IMR-90 (cell line): ENCODE data around the gene EVA1C. TPM values are rescaled to one million over a fixed set of nuclear protein-coding genes. Genes with fewer than 3 reads are reported as not detected.

ENCODE experiments used
- ATAC-seq: fragments of 200-7000 bp; cut with Tn5 transposase; 2 replicates; pipeline ENCODE4 v1.9.1; 2020; ENCODE audit warnings: low read depth, mild to moderate bottlenecking, moderate library complexity
- Bru-seq: library from RNA; stranded (reverse); fragments of 400-500 nt; gene quantifications from one replicate; lab custom pipeline; 2021; lab: Mats Ljungman, UMichigan
- BruChase-seq, 2 experiments: library from RNA; stranded (reverse); fragments of 400-500 nt; gene quantifications; one replicate each; lab custom pipeline; 2021; lab: Mats Ljungman, UMichigan
- BruUV-seq: library from RNA; stranded (reverse); fragments of 400-500 nt; replicated peaks from 2 replicates; lab custom pipeline; 2021; lab: Mats Ljungman, UMichigan
- CTCF ChIA-PET: fragments of 300-600 bp; formaldehyde crosslinking; extraction: SDS; loops from one replicate; lab custom pipeline; 2021; ENCODE audit warnings: antibody characterized with exemption; lab: Yijun Ruan, JAX
- POLR2A ChIA-PET: fragments of 300-600 bp; sonication (Branson Sonifier 250); formaldehyde crosslinking; loops from one replicate; lab custom pipeline; 2022; ENCODE audit warnings: antibody characterized with exemption; ENCODE audit not compliant: unreplicated experiment; lab: Charles Lee
- DNase-seq: peaks from one replicate; pipeline ENCODE4 v3.0.0; 2013
- H2AFZ ChIP-seq: replicated peaks from 2 replicates; pipeline ENCODE3; 2013; ENCODE audit warnings: low read length, mild to moderate bottlenecking; ENCODE audit not compliant: poor library complexity
- H2AK5ac ChIP-seq: 2 replicates; pipeline ENCODE4 v1.6.1; 2013; ENCODE audit warnings: low read depth, low read length, inconsistent platforms
- H2AK9ac ChIP-seq: replicated peaks from 2 replicates; pipeline ENCODE3; 2013; ENCODE audit warnings: mild to moderate bottlenecking, low read depth, low read length, moderate library complexity; ENCODE audit not compliant: poor library complexity
- H2BK120ac ChIP-seq: 2 replicates; pipeline ENCODE4 v1.6.1; 2013; ENCODE audit warnings: low read depth, low read length, inconsistent platforms
- H2BK15ac ChIP-seq: 3 replicates; pipeline ENCODE4 v1.6.1; 2013; ENCODE audit warnings: low read depth, low read length, inconsistent platforms
- H2BK20ac ChIP-seq: 2 replicates; pipeline ENCODE4 v1.6.1; 2013; ENCODE audit warnings: low read depth, mild to moderate bottlenecking, inconsistent platforms, low read length, moderate library complexity
- H2BK5ac ChIP-seq: 2 replicates; pipeline ENCODE4 v1.6.1; 2013; ENCODE audit warnings: mild to moderate bottlenecking, low read depth, low read length, inconsistent platforms; ENCODE audit not compliant: poor library complexity, severe bottlenecking
- H3K14ac ChIP-seq: replicated peaks from 2 replicates; pipeline ENCODE4 v1.6.1; 2013; ENCODE audit warnings: low read depth, low read length, inconsistent platforms
- H3K18ac ChIP-seq: 2 replicates; pipeline ENCODE4 v1.6.1; 2013; ENCODE audit warnings: low read depth, low read length, control low read depth
- H3K23ac ChIP-seq: 2 replicates; pipeline ENCODE4 v1.6.1; 2013; ENCODE audit warnings: low read depth, low read length, inconsistent platforms
- H3K27ac ChIP-seq: 2 replicates; pipeline ENCODE4 v1.5.1; 2013; ENCODE audit warnings: mild to moderate bottlenecking, control low read depth, low read length; ENCODE audit not compliant: insufficient read depth
- H3K27me3 ChIP-seq: 2 replicates; pipeline ENCODE4 v1.6.1; 2013; ENCODE audit warnings: low read length; ENCODE audit not compliant: control insufficient read depth, insufficient read depth
- H3K36me3 ChIP-seq: 2 replicates; pipeline ENCODE4 v1.6.1; 2013; ENCODE audit warnings: low read length, mixed read lengths; ENCODE audit not compliant: control insufficient read depth, insufficient read depth
- H3K4ac ChIP-seq: 2 replicates; pipeline ENCODE4 v1.6.1; 2013; ENCODE audit warnings: low read depth, low read length, inconsistent platforms
- H3K4me1 ChIP-seq: 2 replicates; pipeline ENCODE4 v1.6.1; 2013; ENCODE audit warnings: low read length, mixed read lengths; ENCODE audit not compliant: control insufficient read depth, insufficient read depth
- H3K4me2 ChIP-seq: 2 replicates; pipeline ENCODE4 v1.6.1; 2013; ENCODE audit warnings: low read depth, mild to moderate bottlenecking, control low read depth, low read length, moderate library complexity
- H3K4me3 ChIP-seq: 2 replicates; pipeline ENCODE4 v1.5.1; 2013; ENCODE audit warnings: low read depth, mild to moderate bottlenecking, control low read depth, low read length, moderate library complexity; ENCODE audit not compliant: insufficient read depth
- H3K56ac ChIP-seq: 2 replicates; pipeline ENCODE4 v1.6.1; 2013; ENCODE audit warnings: low read length, inconsistent platforms; ENCODE audit not compliant: insufficient read depth; ENCODE audit errors: extremely low read depth
- H3K79me1 ChIP-seq, 2 experiments: 2 replicates each; pipeline ENCODE4 v1.6.1; 2013; ENCODE audit warnings: low read length in 2 of 2, inconsistent platforms in 1 of 2, low read depth in 1 of 2
- H3K9ac ChIP-seq: 2 replicates; pipeline ENCODE4 v1.6.1; 2013; ENCODE audit warnings: low read depth, low read length, control low read depth
- H3K9me1 ChIP-seq: 2 replicates; pipeline ENCODE4 v1.6.1; 2013; ENCODE audit warnings: low read length, inconsistent platforms; ENCODE audit not compliant: insufficient read depth
- H3K9me3 ChIP-seq: 2 replicates; pipeline ENCODE4 v1.6.1; 2013; ENCODE audit warnings: low read length; ENCODE audit not compliant: control insufficient read depth, insufficient read depth
- H4K20me1 ChIP-seq: 2 replicates; pipeline ENCODE4 v1.6.1; 2013; ENCODE audit warnings: low read length, inconsistent platforms; ENCODE audit not compliant: insufficient read depth
- H4K5ac ChIP-seq: 2 replicates; pipeline ENCODE4 v1.6.1; 2013; ENCODE audit warnings: mild to moderate bottlenecking, low read depth, low read length, control low read depth
- H4K8ac ChIP-seq, 2 experiments: 2 replicates each; pipeline ENCODE4 v1.6.1; 2013; ENCODE audit warnings: low read depth in 2 of 2, low read length in 2 of 2, control low read depth in 1 of 2, inconsistent platforms in 1 of 2
- H4K91ac ChIP-seq: 2 replicates; pipeline ENCODE4 v1.6.1; 2013; ENCODE audit warnings: low read depth, low read length, inconsistent platforms; ENCODE audit not compliant: insufficient read depth
- BHLHE40 ChIP-seq: fragments of 150-350 bp; IDR thresholded peaks from 2 replicates; pipeline ENCODE4 v1.6.1; 2016; ENCODE audit warnings: mild to moderate bottlenecking, low read depth, low read length
- CEBPB ChIP-seq: IDR thresholded peaks from 2 replicates; pipeline ENCODE4 v1.6.1; 2012; ENCODE audit warnings: low read depth, low read length, improper control_type of control experiment
- CHD1 ChIP-seq: IDR thresholded peaks from 2 replicates; pipeline ENCODE4 v1.6.1; 2012; ENCODE audit warnings: low read depth, low read length, improper control_type of control experiment
- ELK1 ChIP-seq: fragments of 150-350 bp; IDR thresholded peaks from 2 replicates; pipeline ENCODE4 v1.6.1; 2016; ENCODE audit warnings: low read depth, mild to moderate bottlenecking, low read length, moderate library complexity, borderline replicate concordance
- FOS ChIP-seq: fragments of 150-350 bp; IDR thresholded peaks from 2 replicates; pipeline ENCODE4 v1.6.1; 2016; ENCODE audit warnings: low read depth, low read length
- MAZ ChIP-seq: IDR thresholded peaks from 2 replicates; pipeline ENCODE4 v1.6.1; 2012; ENCODE audit warnings: low read depth, mild to moderate bottlenecking, low read length, improper control_type of control experiment, moderate library complexity, borderline replicate concordance
- MXI1 ChIP-seq: IDR thresholded peaks from 2 replicates; pipeline ENCODE4 v1.6.1; 2012; ENCODE audit warnings: low read depth, mild to moderate bottlenecking, low read length, moderate library complexity, borderline replicate concordance
- POLR2A ChIP-seq: IDR thresholded peaks from 2 replicates; pipeline ENCODE4 v1.6.1; 2012; ENCODE audit warnings: mild to moderate bottlenecking, low read depth, low read length
- RAD21 ChIP-seq: IDR thresholded peaks from 2 replicates; pipeline ENCODE4 v1.6.1; 2012; ENCODE audit warnings: low read length, improper control_type of control experiment
- RCOR1 ChIP-seq: IDR thresholded peaks from 2 replicates; pipeline ENCODE4 v1.6.1; 2012; ENCODE audit warnings: mild to moderate bottlenecking, low read length, improper control_type of control experiment; ENCODE audit not compliant: insufficient replicate concordance
- SMC3 ChIP-seq: fragments of 150-350 bp; IDR thresholded peaks from 2 replicates; pipeline ENCODE4 v1.6.1; 2016; ENCODE audit warnings: low read depth, mild to moderate bottlenecking, antibody characterized with exemption, low read length, moderate library complexity
- USF2 ChIP-seq: fragments of 150-350 bp; IDR thresholded peaks from 2 replicates; pipeline ENCODE4 v1.6.1; 2017; ENCODE audit warnings: mild to moderate bottlenecking, antibody characterized with exemption, low read length, low read depth
- WGBS, 2 experiments: methylation state at CpG; one replicate each; pipeline versions ENCODE4 v1.1.5 to v1.1.7; 2013; ENCODE audit warnings: missing lambda C conversion rate in 2 of 2; ENCODE audit not compliant: insufficient read length in 1 of 2; ENCODE audit errors: extremely low coverage in 2 of 2; 5-methylcytosine and 5-hydroxymethylcytosine counted together
- dilution Hi-C: fragments of 300-500 bp; cut with HindIII; formaldehyde crosslinking; loops from one replicate; pipeline ENCODE4 v1.14.3; 2018; ENCODE audit warnings: low sequenced_read_pairs; ENCODE audit not compliant: unreplicated experiment
- in situ Hi-C: fragments of 300-500 bp; cut with MboI; formaldehyde crosslinking; loops from 3 replicates; pipeline ENCODE4 v1.14.3; 2019; ENCODE audit warnings: low sequenced_read_pairs, inconsistent platforms, mixed read lengths
- intact Hi-C: fragments of 100-400 bp; cut with micrococcal nuclease; formaldehyde crosslinking; loops from 2 replicates; pipeline ENCODE4 v1.10.0; 2022
- long read RNA-seq: library from polyadenylated mRNA; unstranded; transcript quantifications from one replicate; pipeline ENCODE4 v2.0.0, GENCODE V29; 2021; ENCODE audit not compliant: unreplicated experiment
- polyA plus RNA-seq, 3 experiments: library from polyadenylated mRNA; depleted of rRNA; stranded (reverse); fragments of >200 nt; gene quantifications; 2 replicates each; pipeline ENCODE4 v1.2.3, GENCODE V29; 2012; ENCODE audit warnings: low replicate concordance in 1 of 3
- total RNA-seq: library from RNA; depleted of rRNA; stranded (reverse); fragments of >200 nt; gene quantifications from 2 replicates; pipeline ENCODE4 v1.2.3, GENCODE V29; 2012; rRNA removed

EVA1C gene
- total RNA-seq (0.72 and 0.83 TPM in 2 replicates), polyA plus RNA-seq (2012; rRNA removed) (1.1 and 1.3 TPM in 2 replicates), Bru-seq, nascent RNA (percentile 41 among the genes with signal in this experiment), BruChase-seq, experiment 1, labeled RNA remaining after a 6-hour chase (percentile 40 among the genes with signal in this experiment), BruChase-seq, experiment 2, labeled RNA remaining after a 2-hour chase (percentile 34 among the genes with signal in this experiment)
- 0.85 and 1.1 TPM in 2 replicates for polyA plus RNA-seq (2012; cell fraction: cytosol; rRNA removed)
- 1.2 and 1.5 TPM in 2 replicates for polyA plus RNA-seq (2012; cell fraction: nucleus; rRNA removed; ENCODE audit: low replicate concordance)
- long read RNA-seq, partial matches to known transcripts: 0 of 2 reads
- long read RNA-seq, other reads (novel, unspliced or antisense): 2 of 2 reads

GRCh38 chr21:32412162-32413014 is at the start of gene EVA1C:
Gene EVA1C, plus strand, starts transcription at chr21:32412706. Its CDS starts 148 bp downstream, at chr21:32412854.
- peaks cover 6% of the 10 kb centered on the region; the same call in 1 of the 2 replicates for H3K27me3 ChIP-seq
- peaks cover 10% of the 10 kb centered on the region for H3K4me1 ChIP-seq
- no peak within 1 kb of the TSS for H2BK120ac ChIP-seq
- no peaks in the 10 kb centered on the region for H4K20me1 ChIP-seq
- H4K8ac ChIP-seq: peak within 1 kb of the TSS; percentile 63 to 94
- no TSS peak for BruUV-seq
- dilution Hi-C loops (no loop called here), in situ Hi-C loops (no loop called here), intact Hi-C loops (loop anchor here (5.0 to 10.0 kb wide), 2 partner anchors 82 to 110 kb away; no protein-coding TSS in a partner anchor)
- H2BK5ac ChIP-seq: no peak within 1 kb of the TSS
- H4K5ac ChIP-seq: peak within 1 kb of the TSS; percentile 85
- H2BK15ac ChIP-seq: no peak within 1 kb of the TSS
- 0 out of 2 replicates have a peak within 1 kb of the TSS, but pooled peaks have one; percentile 32 for H3K56ac ChIP-seq
- 0 out of 2 replicates have a peak within 1 kb of the TSS, but pooled peaks have one; percentile 32 for H4K91ac ChIP-seq
- no peak within 1 kb of the TSS for H2BK20ac ChIP-seq
- ATAC-seq (peak; percentile 53), DNase-seq (peak; percentile 30)
- ChIA-PET POLR2A (no interaction called here), CTCF (interaction anchor here (0.6 kb wide), 1 partner anchor 9 kb away, joined by 4 read pairs; no protein-coding TSS in a partner anchor)
- H2AK9ac ChIP-seq: peak within 1 kb of the TSS; percentile 92
- no peaks in the 10 kb centered on the region; the same call in 1 of the 2 replicates for H3K9me1 ChIP-seq
- H3K79me1 ChIP-seq: no peaks in the 10 kb centered on the region
- peak within 1 kb of the TSS; percentile 64 for H3K4me3 ChIP-seq
- H2AK5ac ChIP-seq: 0 out of 2 replicates have a peak within 1 kb of the TSS, but pooled peaks have one; percentile 33
- peak within 1 kb of the TSS; percentile 42 for H3K18ac ChIP-seq
- no peaks in the 10 kb centered on the region for H3K36me3 ChIP-seq
- 1% methylated on average over 55 of the region's 104 CpGs; no CpG with 5 or more reads in 1 of the 2 experiments for WGBS, 2 experiments
- peak within 1 kb of the TSS; percentile 81 for H3K9ac ChIP-seq
- peak within 1 kb of the TSS; percentile 66 for H3K27ac ChIP-seq
- H3K4me2 ChIP-seq: peak within 1 kb of the TSS; percentile 100
- H3K14ac ChIP-seq: 0 out of 2 replicates have a peak within 1 kb of the TSS, but pooled peaks have one; percentile 16
- H2AFZ ChIP-seq: peak within 1 kb of the TSS; percentile 91
- H3K23ac ChIP-seq: 0 out of 2 replicates have a peak within 1 kb of the TSS, but pooled peaks have one; percentile 11
- no peaks in the 10 kb centered on the region for H3K9me3 ChIP-seq
- peak within 1 kb of the TSS; percentile 11; the same call in 1 of the 2 replicates for H3K4ac ChIP-seq
- TF ChIP-seq ELK1: no peak
- TF ChIP-seq SMC3: no peak
- peak; percentile 85 for TF ChIP-seq BHLHE40
- no peak; the same call in 1 of the 2 replicates for TF ChIP-seq POLR2A
- TF ChIP-seq USF2: no peak
- TF ChIP-seq CEBPB: no peak
- no peak for TF ChIP-seq CHD1
- TF ChIP-seq FOS: no peak
- peak; percentile 47 for TF ChIP-seq RCOR1
- no peak; the same call in 1 of the 2 replicates for TF ChIP-seq MXI1
- no peak for TF ChIP-seq MAZ
- no peak for TF ChIP-seq RAD21
